ENCODE measurements around the gene MISFA.

GRCh38 chr11:18581825-18582224, 17.8 kb upstream of the MISFA start:
- no peak for TF ChIP-seq NFIC (IDR thresholded peaks at IDR 0.05)
- TF ChIP-seq EP300 (IDR thresholded peaks at IDR 0.05; ENCODE audit: borderline replicate concordance) = no peak
- TF ChIP-seq MAX (IDR thresholded peaks at IDR 0.05) = no peak
- TF ChIP-seq REST (IDR thresholded peaks at IDR 0.05; ENCODE audit: low read depth) = no peak
- TF ChIP-seq CEBPB (IDR thresholded peaks at IDR 0.05) = no peak
- no peak for TF ChIP-seq FOXM1 (IDR thresholded peaks at IDR 0.05; ENCODE audit: borderline replicate concordance, low read depth)
- no peak for TF ChIP-seq RAD21 (IDR thresholded peaks at IDR 0.05; ENCODE audit: low read depth)
- TF ChIP-seq YY1 (IDR thresholded peaks at IDR 0.05; ENCODE audit: low read depth) = no peak
- TF ChIP-seq TAF1 (IDR thresholded peaks at IDR 0.05; ENCODE audit: low read depth) = no peak
